Muscle layer of duodenum (tissue), 2 donors: Measurements from ENCODE around the gene ZCCHC24.

Source experiments
- H3K27ac ChIP-seq: one replicate; pipeline ENCODE4 v1.7.0; 2013; ENCODE audit warnings: mild to moderate bottlenecking, low read length
- H3K27me3 ChIP-seq: one replicate; pipeline ENCODE4 v1.7.0; 2013; ENCODE audit warnings: low read depth, mild to moderate bottlenecking, control low read depth, low read length
- H3K36me3 ChIP-seq, 2 donors: one replicate each; pipeline ENCODE4 v1.7.0; 2013; ENCODE audit warnings: low read length in 2 of 2, control low read depth in 1 of 2, mild to moderate bottlenecking in 1 of 2; ENCODE audit not compliant: insufficient read depth in 2 of 2, control insufficient read depth in 1 of 2
- H3K4me1 ChIP-seq, 2 donors: one replicate each; pipeline ENCODE4 v1.7.0; 2013; ENCODE audit warnings: low read length in 2 of 2, mild to moderate bottlenecking in 2 of 2, control low read depth in 1 of 2, moderate library complexity in 1 of 2; ENCODE audit not compliant: insufficient read depth in 2 of 2, control insufficient read depth in 1 of 2
- H3K4me3 ChIP-seq, 2 donors: one replicate each; pipeline ENCODE4 v1.7.0; 2013; ENCODE audit warnings: low read length in 2 of 2, low read depth in 1 of 2, mild to moderate bottlenecking in 1 of 2
- H3K9me3 ChIP-seq, 2 donors: one replicate each; pipeline ENCODE4 v1.7.0; 2013; ENCODE audit warnings: low read length in 2 of 2, control low read depth in 1 of 2, mild to moderate bottlenecking in 1 of 2; ENCODE audit not compliant: control insufficient read depth in 1 of 2
- donor health status: healthy.

ZCCHC24 gene

GRCh38 chr10:79350407-79351154 is 94.8 kb downstream of the ZCCHC24 start:
- Histone ChIP-seq H3K27ac (no peak overlapping the region), H3K27me3 (no peaks in the 10 kb centered on the region), H3K9me3 (no peaks in the 10 kb centered on the region), H3K4me1 (peaks cover 6 to 20% of the 10 kb centered on the region in 2 donors), H3K4me3 (no peak overlapping the region), H3K36me3 (peaks cover 51 to 62% of the 10 kb centered on the region in 2 donors)

DNA sequence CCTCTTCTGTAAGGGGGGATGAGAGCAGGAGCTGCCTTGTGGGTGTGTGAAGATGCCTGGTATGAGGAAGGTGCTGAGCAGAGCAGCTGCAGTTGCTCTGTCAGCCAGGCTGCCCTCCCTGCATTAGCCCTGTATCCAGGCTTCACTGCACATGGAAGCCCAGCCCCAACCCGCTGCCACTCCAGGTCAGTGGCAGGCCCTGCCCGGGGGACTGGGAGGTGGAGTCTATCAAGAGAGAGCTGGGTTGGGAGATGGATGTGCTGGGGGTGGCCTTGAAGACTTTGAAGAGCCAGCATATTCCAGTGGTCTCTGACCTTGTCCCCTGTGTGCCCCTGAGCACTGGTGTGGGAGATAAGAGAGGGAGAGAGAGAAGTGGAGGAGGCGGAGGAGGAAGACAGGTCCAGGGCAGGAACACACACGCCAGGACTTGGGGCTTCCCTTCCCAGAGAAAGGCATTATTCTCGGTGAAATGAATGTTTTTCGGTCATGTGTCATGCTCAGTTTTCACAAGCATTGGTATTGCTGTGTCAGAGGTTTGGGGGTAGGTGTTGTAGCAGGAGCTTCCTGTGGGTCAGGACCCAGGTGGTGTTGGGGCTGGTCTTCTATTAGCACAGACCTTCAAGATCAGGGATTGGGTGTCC is 95.5 kb downstream of the ZCCHC24 start:
- no peaks in the 10 kb centered on the region for H3K9me3 ChIP-seq
- H3K4me3 ChIP-seq, result no peak overlapping the region
- H3K27me3 ChIP-seq, result no peaks in the 10 kb centered on the region
- no peak overlapping the region for H3K27ac ChIP-seq
- peaks cover 51 to 55% of the 10 kb centered on the region in 2 donors for H3K36me3 ChIP-seq
- peaks cover 6 to 20% of the 10 kb centered on the region in 2 donors for H3K4me1 ChIP-seq

GRCh38 chr10:79349072-79349491 is 96.3 kb downstream of the ZCCHC24 start:
- H3K27ac ChIP-seq, result no peak overlapping the region

DNA sequence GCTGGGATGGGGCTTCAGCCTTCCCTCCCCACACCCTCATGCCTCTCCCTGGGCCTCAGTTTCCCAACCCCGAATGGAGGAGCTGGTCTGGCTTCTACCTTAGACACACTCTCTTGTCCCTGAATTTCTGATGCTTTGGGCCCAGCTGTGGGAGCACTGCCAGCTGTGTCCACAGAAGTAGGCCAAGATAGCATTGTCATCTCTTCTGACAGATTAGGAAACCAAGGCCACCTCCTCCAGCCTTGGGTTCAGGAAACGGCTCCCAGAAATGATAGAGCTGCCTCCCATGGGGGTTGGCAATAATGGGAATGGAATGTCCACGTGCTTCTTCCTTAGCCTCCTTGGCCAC is 96.8 kb downstream of the ZCCHC24 start:
- Histone ChIP-seq H3K27me3 (no peaks in the 10 kb centered on the region), H3K9me3 (no peaks in the 10 kb centered on the region), H3K4me3 (peak overlapping the region; percentile 66 to 84), H3K4me1 (peaks cover 6 to 20% of the 10 kb centered on the region in 2 donors), H3K36me3 (peaks cover 40 to 42% of the 10 kb centered on the region in 2 donors), H3K27ac (peak overlapping the region; percentile 84)

More at GRCh38 chr10:79349072-79349491, 96.3 kb downstream of the ZCCHC24 start:
- H3K27me3 ChIP-seq, result no peaks in the 10 kb centered on the region
- peaks cover 6 to 20% of the 10 kb centered on the region in 2 donors for H3K4me1 ChIP-seq
- H3K9me3 ChIP-seq, result no peaks in the 10 kb centered on the region
- peaks cover 45 to 47% of the 10 kb centered on the region in 2 donors for H3K36me3 ChIP-seq
- peak overlapping the region; percentile 66 to 84 for H3K4me3 ChIP-seq

- H3K4me1 ChIP-seq, result peaks cover 6 to 20% of the 10 kb centered on the region in 2 donors
- peak overlapping the region; percentile 84 for H3K27ac ChIP-seq
- H3K27me3 ChIP-seq, result no peaks in the 10 kb centered on the region
- H3K36me3 ChIP-seq, result peaks cover 35 to 37% of the 10 kb centered on the region in 2 donors
- H3K9me3 ChIP-seq, result no peaks in the 10 kb centered on the region
- peak overlapping the region; percentile 66 to 84 for H3K4me3 ChIP-seq
Observed at GRCh38 chr10:79347894-79348639, 97.4 kb downstream of the ZCCHC24 start.

DNA sequence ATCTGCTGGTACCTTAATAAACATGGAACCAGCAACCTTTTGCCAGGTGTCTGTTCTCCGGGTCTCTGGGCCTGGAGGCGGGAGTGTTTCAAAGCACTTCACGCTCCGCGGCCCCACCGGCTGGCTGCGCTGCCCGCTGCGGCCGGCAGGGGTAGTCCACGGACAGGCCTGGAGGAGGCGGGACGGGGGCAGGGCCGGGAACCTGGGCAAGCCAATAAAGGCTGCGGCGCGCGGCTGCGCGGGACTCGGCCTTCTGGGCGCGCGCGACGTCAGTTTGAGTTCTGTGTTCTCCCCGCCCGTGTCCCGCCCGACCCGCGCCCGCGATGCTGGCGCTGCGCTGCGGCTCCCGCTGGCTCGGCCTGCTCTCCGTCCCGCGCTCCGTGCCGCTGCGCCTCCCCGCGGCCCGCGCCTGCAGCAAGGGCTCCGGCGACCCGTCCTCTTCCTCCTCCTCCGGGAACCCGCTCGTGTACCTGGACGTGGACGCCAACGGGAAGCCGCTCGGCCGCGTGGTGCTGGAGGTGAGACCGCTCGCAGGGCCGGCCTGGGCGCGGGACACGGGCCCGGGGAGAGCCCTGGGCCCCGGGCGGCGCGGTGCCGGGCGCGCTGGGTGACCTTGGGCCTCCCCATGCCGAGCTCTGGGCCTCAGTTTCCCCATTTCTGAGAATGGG is 98.1 kb downstream of the ZCCHC24 start, which contains the start of gene PPIF:
Gene PPIF, plus strand, starts transcription at position 244 of the 668 bp plus-strand sequence. Its CDS starts 80 bp downstream, at position 324.
- peaks cover 6 to 20% of the 10 kb centered on the region in 2 donors for H3K4me1 ChIP-seq
- peak within 1 kb of the TSS; percentile 84 for H3K27ac ChIP-seq
- no peaks in the 10 kb centered on the region for H3K27me3 ChIP-seq
- peak within 1 kb of the TSS; percentile 66 to 84 for H3K4me3 ChIP-seq
- peaks cover 28 to 30% of the 10 kb centered on the region in 2 donors for H3K36me3 ChIP-seq
- H3K9me3 ChIP-seq, result no peaks in the 10 kb centered on the region

- no peaks in the 10 kb centered on the region for H3K27me3 ChIP-seq
- peaks cover 20 to 22% of the 10 kb centered on the region in 2 donors for H3K36me3 ChIP-seq
- H3K4me3 ChIP-seq, result peak overlapping the region; percentile 13 to 84
- no peaks in the 10 kb centered on the region for H3K9me3 ChIP-seq
- no peak overlapping the region for H3K27ac ChIP-seq
- H3K4me1 ChIP-seq, result peaks cover 6 to 20% of the 10 kb centered on the region in 2 donors
Observed at GRCh38 chr10:79346388-79347225, 98.8 kb downstream of the ZCCHC24 start.

- Histone ChIP-seq H3K4me1 (peaks cover 6 to 20% of the 10 kb centered on the region in 2 donors), H3K36me3 (peaks cover 17% of the 10 kb centered on the region in 2 donors), H3K4me3 (no peak overlapping the region), H3K27me3 (no peaks in the 10 kb centered on the region), H3K9me3 (no peaks in the 10 kb centered on the region), H3K27ac (no peak overlapping the region)
Observed at GRCh38 chr10:79346012-79346340, 99.4 kb downstream of the ZCCHC24 start.

- H3K36me3 ChIP-seq, result peaks cover 12% of the 10 kb centered on the region in 2 donors
- no peaks in the 10 kb centered on the region for H3K27me3 ChIP-seq
- no peaks in the 10 kb centered on the region for H3K9me3 ChIP-seq
- H3K4me1 ChIP-seq, result peaks cover 6 to 20% of the 10 kb centered on the region in 2 donors
- H3K4me3 ChIP-seq, result no peak overlapping the region
- H3K27ac ChIP-seq, result no peak overlapping the region
Observed at GRCh38 chr10:79345241-79346011, 100.0 kb downstream of the ZCCHC24 start.
